MM.1S (cell line): Measurements from ENCODE around the gene OR4D1.
A peak's percentile ranks its signal among the peaks of the same experiment; 100 is the strongest.

ENCODE experiments used
- DNase-seq: peaks from one replicate; pipeline ENCODE4 v3.0.0-alpha.2; 2015
- H2AFZ ChIP-seq: fragments of 300-600 bp; sonication (generic); 2 replicates; pipeline ENCODE4 v1.6.0; 2016; ENCODE audit warnings: antibody characterized with exemption, low read length
- H3F3A ChIP-seq: fragments of 300-600 bp; sonication (generic); 2 replicates; pipeline ENCODE4 v1.6.1; 2016; ENCODE audit warnings: mild to moderate bottlenecking, antibody characterized with exemption, low read length, moderate library complexity, mixed read lengths; ENCODE audit not compliant: insufficient read depth
- H3K27ac ChIP-seq: fragments of 300-600 bp; sonication (generic); 2 replicates; pipeline ENCODE4 v1.5.1; 2016; ENCODE audit warnings: mild to moderate bottlenecking, low read length
- H3K27me3 ChIP-seq: fragments of 300-600 bp; sonication (generic); replicated peaks from 2 replicates; pipeline ENCODE4 v1.6.0; 2016; ENCODE audit warnings: low read length; ENCODE audit not compliant: insufficient read depth
- H3K36me3 ChIP-seq: fragments of 300-600 bp; sonication (generic); replicated peaks from 2 replicates; pipeline ENCODE4 v1.6.1; 2016; ENCODE audit warnings: mild to moderate bottlenecking, low read length, mixed read lengths; ENCODE audit not compliant: insufficient read depth
- H3K4me1 ChIP-seq: fragments of 300-600 bp; sonication (generic); 2 replicates; pipeline ENCODE4 v1.6.1; 2016; ENCODE audit warnings: low read length, mixed read lengths
- H3K4me2 ChIP-seq: fragments of 300-600 bp; sonication (generic); 2 replicates; pipeline ENCODE4 v1.6.0; 2016; ENCODE audit warnings: low read depth, low read length
- H3K4me3 ChIP-seq: fragments of 300-600 bp; sonication (generic); 2 replicates; pipeline ENCODE4 v1.5.1; 2016; ENCODE audit warnings: low read length, mixed read lengths
- H3K79me2 ChIP-seq: fragments of 300-600 bp; sonication (generic); 2 replicates; pipeline ENCODE4 v1.6.1; 2016; ENCODE audit warnings: mixed run types, low read length, mixed read lengths
- H3K9ac ChIP-seq: fragments of 300-600 bp; sonication (generic); 2 replicates; pipeline ENCODE4 v1.6.1; 2016; ENCODE audit warnings: low read length, mixed read lengths
- H3K9me2 ChIP-seq: fragments of 300-600 bp; sonication (generic); replicated peaks from 2 replicates; pipeline ENCODE4 v1.6.1; 2016; ENCODE audit warnings: mild to moderate bottlenecking, low read length, mixed read lengths; ENCODE audit not compliant: insufficient read depth
- H3K9me3 ChIP-seq: fragments of 300-600 bp; sonication (generic); replicated peaks from 2 replicates; pipeline ENCODE4 v1.6.1; 2016; ENCODE audit warnings: mild to moderate bottlenecking, low read length, mixed read lengths; ENCODE audit not compliant: insufficient read depth
- H4K20me1 ChIP-seq: fragments of 300-600 bp; sonication (generic); 2 replicates; pipeline ENCODE4 v1.6.1; 2016; ENCODE audit warnings: mild to moderate bottlenecking, low read length, moderate library complexity, mixed read lengths; ENCODE audit not compliant: insufficient read depth
- EZH2 ChIP-seq: fragments of 300-600 bp; sonication (generic); optimal IDR thresholded peaks from 2 replicates; pipeline ENCODE3; 2017; ENCODE audit warnings: low read depth, mild to moderate bottlenecking, antibody characterized with exemption, low read length, mixed read lengths
- EZH2phosphoT487 ChIP-seq: fragments of 300-600 bp; sonication (generic); IDR thresholded peaks from 2 replicates; pipeline ENCODE4 v1.6.1; 2018; ENCODE audit warnings: antibody characterized with exemption, low read length
- TF ChIP-seq, protein P1 (sequence below): fragments of 300-600 bp; sonication (generic); IDR thresholded peaks from 2 replicates; pipeline ENCODE4 v1.5.1; 2016; ENCODE audit warnings: antibody characterized with exemption, low read length, mixed read lengths

The OR4D1 gene

DNA sequence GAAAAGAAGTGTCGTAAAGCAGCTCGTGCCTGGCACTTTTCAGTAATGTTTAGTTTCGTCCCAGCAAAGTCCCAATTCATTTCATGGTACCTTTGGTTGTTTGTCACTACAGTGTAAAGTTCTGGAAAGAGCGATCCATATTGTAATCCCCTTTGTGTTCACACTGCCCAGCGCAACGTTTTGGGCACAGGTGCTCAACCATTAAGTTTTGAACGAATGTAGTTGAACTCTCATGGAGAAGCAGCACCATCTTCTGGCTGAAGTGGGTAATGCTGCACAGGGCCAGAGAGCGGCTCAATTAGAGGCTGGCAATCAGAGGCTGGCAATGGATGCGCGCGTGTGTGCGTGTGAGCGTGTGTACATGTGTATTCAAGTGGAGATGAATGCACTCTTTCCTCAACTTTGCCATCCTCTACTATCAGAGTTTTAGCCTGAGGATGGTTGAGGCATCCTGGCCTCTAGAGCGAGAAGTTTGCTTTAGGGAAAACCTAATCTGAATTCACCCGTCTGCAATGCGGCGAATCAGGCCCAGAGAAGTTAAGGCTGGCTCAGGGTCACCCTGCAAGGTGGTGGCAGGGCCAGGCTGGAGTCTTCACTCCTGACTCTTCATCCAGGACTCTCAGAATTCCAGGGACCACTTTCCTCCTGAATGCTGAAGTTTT lies 35.1 kb upstream of the OR4D1 start:
- Histone ChIP-seq H3K79me2 (no peaks in the 10 kb centered on the region), H3K36me3 (no peaks in the 10 kb centered on the region), H4K20me1 (no peaks in the 10 kb centered on the region), H3K27me3 (peaks cover 13% of the 10 kb centered on the region; the same call in 1 of the 2 replicates), H3K9me2 (no peaks in the 10 kb centered on the region), H3K9me3 (no peaks in the 10 kb centered on the region), H3K4me2 (no peak overlapping the region), H3K4me1 (no peaks in the 10 kb centered on the region), H3K9ac (no peak overlapping the region), H3K4me3 (no peak overlapping the region), H2AFZ (no peak overlapping the region), H3F3A (no peaks in the 10 kb centered on the region), H3K27ac (no peak overlapping the region)
- no peak for TF ChIP-seq EZH2phosphoT487
- no peak for TF ChIP-seq EZH2
- TF ChIP-seq, protein P1, sequence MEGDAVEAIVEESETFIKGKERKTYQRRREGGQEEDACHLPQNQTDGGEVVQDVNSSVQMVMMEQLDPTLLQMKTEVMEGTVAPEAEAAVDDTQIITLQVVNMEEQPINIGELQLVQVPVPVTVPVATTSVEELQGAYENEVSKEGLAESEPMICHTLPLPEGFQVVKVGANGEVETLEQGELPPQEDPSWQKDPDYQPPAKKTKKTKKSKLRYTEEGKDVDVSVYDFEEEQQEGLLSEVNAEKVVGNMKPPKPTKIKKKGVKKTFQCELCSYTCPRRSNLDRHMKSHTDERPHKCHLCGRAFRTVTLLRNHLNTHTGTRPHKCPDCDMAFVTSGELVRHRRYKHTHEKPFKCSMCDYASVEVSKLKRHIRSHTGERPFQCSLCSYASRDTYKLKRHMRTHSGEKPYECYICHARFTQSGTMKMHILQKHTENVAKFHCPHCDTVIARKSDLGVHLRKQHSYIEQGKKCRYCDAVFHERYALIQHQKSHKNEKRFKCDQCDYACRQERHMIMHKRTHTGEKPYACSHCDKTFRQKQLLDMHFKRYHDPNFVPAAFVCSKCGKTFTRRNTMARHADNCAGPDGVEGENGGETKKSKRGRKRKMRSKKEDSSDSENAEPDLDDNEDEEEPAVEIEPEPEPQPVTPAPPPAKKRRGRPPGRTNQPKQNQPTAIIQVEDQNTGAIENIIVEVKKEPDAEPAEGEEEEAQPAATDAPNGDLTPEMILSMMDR: peak; percentile 93
- peak; percentile 71 for DNase-seq

DNA sequence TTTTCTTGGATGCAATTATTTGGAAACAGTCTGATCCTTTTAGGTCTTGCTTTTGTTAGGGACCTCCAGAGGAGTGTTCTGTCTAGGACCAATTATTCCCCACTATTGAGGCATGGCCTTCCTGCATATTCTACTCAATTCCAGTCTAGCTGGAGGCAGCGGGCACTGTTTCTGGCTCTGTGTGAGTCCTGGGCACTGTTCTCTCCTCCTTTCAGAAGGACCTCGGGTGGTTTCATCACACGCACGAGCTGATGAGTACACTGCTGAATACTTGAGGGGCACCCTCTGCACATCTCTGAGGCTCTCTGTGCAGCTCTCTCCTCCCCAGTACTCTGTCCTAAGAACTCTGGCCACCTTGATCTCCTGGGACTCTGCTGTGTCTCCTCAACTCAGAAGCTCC lies 34.2 kb upstream of the OR4D1 start:
- Histone ChIP-seq H3K27ac (no peak overlapping the region), H2AFZ (no peak overlapping the region), H3K36me3 (no peaks in the 10 kb centered on the region), H3F3A (no peaks in the 10 kb centered on the region), H3K27me3 (peaks cover 13% of the 10 kb centered on the region; the same call in 1 of the 2 replicates), H3K9me3 (no peaks in the 10 kb centered on the region), H3K4me1 (no peaks in the 10 kb centered on the region), H4K20me1 (no peaks in the 10 kb centered on the region), H3K9me2 (no peaks in the 10 kb centered on the region), H3K4me2 (no peak overlapping the region), H3K9ac (no peak overlapping the region), H3K79me2 (no peaks in the 10 kb centered on the region), H3K4me3 (no peak overlapping the region)
- no peak for DNase-seq
- TF ChIP-seq EZH2 (no peak), EZH2phosphoT487 (no peak)
- TF ChIP-seq, protein P1: no peak

DNA sequence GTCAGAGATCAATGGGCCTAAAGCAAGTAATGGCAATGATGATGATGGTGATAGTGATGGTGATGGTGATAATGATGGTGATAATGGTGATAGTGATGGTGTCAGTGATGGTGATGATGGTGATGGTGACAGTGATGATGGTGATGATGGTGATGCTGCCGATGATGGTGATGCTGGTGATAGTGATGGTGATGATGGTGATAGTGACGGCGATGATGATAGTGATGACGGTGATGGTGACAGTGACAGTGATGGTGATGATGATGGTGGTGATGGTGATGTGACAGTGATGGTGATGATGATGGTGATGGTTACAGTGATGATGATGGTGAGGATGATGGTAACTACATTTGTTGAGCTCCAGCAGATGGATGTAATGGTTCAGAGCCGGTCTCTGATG lies 30.8 kb upstream of the OR4D1 start:
- Histone ChIP-seq H3K27ac (no peak overlapping the region), H3K9ac (no peak overlapping the region), H3K27me3 (peaks cover 18% of the 10 kb centered on the region; the same call in 1 of the 2 replicates), H3K9me2 (no peaks in the 10 kb centered on the region), H3K4me3 (no peak overlapping the region), H4K20me1 (no peaks in the 10 kb centered on the region), H2AFZ (no peak overlapping the region), H3K36me3 (no peaks in the 10 kb centered on the region), H3K4me1 (no peaks in the 10 kb centered on the region), H3K4me2 (no peak overlapping the region), H3F3A (no peaks in the 10 kb centered on the region), H3K79me2 (no peaks in the 10 kb centered on the region), H3K9me3 (no peaks in the 10 kb centered on the region)
- DNase-seq: no peak
- no peak for TF ChIP-seq EZH2phosphoT487
- TF ChIP-seq, protein P1: no peak
- no peak for TF ChIP-seq EZH2
